ENCODE measurements around the gene TSC22D2.

Gene TSC22D2

DNA sequence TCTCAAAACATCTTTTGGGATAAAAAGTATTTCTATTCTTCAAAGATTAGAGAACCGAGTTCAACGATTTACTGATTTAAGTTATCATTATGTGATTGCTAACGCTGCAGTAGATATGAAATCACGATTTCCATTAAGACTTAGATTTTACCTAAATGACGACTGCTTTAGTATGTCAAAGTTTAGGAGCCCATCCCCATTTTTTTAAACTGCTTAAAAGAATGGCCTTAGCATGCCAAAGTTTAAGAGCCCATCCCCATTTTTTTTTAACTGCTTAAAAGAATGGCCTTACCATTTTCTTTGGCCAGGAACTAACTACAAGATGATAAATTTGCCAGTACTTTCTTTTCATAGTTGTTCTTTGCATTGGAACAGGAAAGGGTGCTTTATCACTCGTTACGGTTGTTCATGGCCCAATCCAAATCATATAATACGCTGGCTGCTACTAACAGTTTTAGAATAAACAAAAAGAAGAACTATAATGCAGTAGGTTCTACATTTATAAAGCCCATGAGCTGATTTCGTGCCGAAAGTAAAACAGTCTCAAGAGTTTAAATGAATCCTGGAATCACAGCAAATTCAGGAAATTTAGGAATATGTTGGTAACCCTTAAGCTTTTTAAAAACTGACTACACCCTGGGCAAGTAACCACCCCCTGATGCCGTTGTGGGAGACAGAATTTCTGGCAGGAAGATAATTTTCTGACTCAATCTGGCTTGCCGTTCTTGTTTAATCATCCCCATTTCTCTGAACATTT lies 869 bp upstream of the TSC22D2 start:
- TF ChIP-seq, protein P1, sequence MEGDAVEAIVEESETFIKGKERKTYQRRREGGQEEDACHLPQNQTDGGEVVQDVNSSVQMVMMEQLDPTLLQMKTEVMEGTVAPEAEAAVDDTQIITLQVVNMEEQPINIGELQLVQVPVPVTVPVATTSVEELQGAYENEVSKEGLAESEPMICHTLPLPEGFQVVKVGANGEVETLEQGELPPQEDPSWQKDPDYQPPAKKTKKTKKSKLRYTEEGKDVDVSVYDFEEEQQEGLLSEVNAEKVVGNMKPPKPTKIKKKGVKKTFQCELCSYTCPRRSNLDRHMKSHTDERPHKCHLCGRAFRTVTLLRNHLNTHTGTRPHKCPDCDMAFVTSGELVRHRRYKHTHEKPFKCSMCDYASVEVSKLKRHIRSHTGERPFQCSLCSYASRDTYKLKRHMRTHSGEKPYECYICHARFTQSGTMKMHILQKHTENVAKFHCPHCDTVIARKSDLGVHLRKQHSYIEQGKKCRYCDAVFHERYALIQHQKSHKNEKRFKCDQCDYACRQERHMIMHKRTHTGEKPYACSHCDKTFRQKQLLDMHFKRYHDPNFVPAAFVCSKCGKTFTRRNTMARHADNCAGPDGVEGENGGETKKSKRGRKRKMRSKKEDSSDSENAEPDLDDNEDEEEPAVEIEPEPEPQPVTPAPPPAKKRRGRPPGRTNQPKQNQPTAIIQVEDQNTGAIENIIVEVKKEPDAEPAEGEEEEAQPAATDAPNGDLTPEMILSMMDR (IDR thresholded peaks at IDR 0.05; ENCODE audit: low read length, missing control alignments): no peak
- peak overlapping the region; percentile 93 for H3K4me3 ChIP-seq (replicated peaks; ENCODE audit: low read depth, low read length)
- DNase-seq (ENCODE audit: low read depth): peak; percentile 57

DNA sequence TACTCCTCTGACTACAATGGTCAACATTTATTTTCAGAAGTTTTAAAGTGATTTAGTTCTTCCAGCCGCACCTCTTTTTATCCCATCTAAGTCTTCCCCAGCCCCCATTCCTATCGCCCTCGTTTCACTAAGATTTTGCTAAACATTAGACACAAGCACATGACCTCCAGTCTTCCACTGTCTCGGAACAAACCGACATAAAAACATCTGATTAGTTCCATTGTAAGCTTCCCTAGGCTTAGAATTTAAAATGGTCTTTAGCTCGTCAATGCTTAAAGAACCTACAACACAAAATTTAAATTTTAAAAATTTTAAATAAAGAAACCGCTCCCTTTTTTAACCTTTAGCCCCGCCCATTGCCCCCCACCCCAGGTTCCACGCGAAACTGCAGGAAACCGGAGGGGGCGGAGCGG lies 284 bp upstream of the TSC22D2 start:
- peak overlapping the region; percentile 93 for H3K4me3 ChIP-seq (replicated peaks; ENCODE audit: low read depth, low read length)
- TF ChIP-seq, protein P1 (IDR thresholded peaks at IDR 0.05; ENCODE audit: low read length, missing control alignments): no peak
- DNase-seq (ENCODE audit: low read depth): no peak

DNA sequence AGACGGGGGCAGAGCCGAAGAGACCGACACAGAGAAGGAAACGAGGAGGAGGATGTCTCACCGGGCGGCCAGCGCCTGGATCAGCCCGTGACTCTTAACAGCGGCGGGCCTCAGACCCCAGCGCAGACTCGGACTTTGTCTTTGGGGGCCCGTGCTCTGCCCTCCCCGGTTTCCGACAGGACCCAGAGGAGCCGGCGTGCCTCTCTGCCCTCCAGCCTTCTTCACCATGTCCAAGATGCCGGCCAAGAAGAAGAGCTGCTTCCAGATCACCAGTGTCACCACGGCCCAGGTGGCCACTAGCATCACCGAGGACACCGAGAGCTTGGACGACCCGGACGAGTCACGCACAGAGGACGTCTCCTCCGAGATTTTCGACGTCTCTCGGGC lies 1.0 kb downstream of the TSC22D2 start:
- DNase-seq (ENCODE audit: low read depth): no peak
- TF ChIP-seq, protein P1 (IDR thresholded peaks at IDR 0.05; ENCODE audit: low read length, missing control alignments): no peak
- H3K4me3 ChIP-seq (replicated peaks; ENCODE audit: low read depth, low read length): peak overlapping the region; percentile 93

DNA sequence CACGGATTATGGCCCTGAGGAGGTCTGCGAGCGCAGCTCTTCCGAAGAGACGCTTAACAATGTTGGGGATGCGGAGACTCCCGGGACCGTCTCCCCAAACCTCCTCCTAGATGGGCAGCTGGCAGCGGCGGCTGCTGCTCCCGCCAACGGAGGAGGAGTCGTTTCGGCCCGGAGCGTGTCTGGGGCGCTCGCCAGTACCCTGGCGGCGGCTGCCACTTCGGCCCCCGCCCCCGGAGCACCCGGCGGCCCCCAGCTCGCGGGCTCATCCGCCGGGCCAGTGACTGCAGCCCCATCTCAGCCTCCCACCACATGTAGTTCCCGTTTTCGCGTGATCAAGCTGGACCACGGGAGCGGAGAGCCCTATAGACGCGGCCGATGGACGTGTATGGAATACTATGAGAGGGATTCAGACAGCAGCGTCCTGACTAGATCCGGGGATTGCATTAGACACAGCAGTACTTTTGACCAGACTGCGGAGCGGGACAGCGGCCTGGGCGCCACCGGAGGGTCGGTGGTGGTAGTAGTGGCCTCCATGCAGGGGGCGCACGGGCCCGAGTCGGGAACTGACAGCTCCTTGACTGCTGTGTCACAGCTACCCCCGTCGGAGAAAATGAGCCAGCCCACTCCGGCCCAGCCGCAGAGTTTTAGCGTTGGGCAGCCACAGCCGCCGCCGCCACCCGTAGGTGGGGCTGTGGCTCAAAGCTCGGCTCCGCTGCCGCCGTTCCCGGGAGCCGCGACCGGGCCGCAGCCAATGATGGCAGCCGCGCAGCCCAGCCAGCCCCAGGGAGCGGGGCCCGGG lies 1.6 kb downstream of the TSC22D2 start:
- DNase-seq (ENCODE audit: low read depth): peak; percentile 75
- peak overlapping the region; percentile 93 for H3K4me3 ChIP-seq (replicated peaks; ENCODE audit: low read depth, low read length)
- TF ChIP-seq, protein P1 (IDR thresholded peaks at IDR 0.05; ENCODE audit: low read length, missing control alignments): peak; percentile 27

DNA sequence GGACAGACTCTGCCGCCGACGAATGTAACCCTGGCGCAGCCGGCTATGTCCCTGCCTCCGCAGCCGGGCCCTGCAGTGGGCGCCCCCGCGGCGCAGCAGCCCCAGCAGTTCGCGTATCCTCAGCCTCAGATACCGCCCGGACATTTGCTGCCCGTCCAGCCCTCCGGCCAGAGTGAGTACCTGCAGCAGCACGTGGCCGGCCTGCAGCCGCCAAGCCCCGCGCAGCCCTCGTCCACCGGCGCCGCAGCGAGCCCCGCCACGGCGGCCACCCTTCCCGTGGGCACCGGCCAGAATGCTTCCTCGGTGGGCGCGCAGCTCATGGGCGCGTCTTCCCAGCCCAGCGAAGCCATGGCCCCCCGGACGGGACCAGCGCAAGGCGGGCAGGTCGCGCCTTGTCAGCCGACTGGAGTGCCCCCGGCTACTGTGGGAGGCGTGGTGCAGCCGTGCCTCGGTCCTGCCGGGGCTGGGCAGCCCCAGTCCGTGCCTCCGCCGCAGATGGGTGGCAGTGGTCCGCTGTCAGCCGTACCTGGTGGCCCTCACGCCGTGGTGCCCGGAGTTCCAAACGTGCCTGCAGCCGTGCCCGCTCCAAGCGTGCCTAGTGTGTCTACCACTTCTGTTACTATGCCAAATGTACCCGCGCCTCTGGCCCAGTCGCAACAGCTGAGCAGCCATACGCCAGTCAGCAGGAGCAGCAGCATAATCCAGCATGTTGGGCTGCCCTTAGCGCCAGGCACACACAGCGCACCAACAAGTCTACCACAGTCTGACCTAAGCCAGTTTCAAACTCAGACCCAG lies 2.4 kb downstream of the TSC22D2 start:
- peak overlapping the region; percentile 93 for H3K4me3 ChIP-seq (replicated peaks; ENCODE audit: low read depth, low read length)

DNA sequence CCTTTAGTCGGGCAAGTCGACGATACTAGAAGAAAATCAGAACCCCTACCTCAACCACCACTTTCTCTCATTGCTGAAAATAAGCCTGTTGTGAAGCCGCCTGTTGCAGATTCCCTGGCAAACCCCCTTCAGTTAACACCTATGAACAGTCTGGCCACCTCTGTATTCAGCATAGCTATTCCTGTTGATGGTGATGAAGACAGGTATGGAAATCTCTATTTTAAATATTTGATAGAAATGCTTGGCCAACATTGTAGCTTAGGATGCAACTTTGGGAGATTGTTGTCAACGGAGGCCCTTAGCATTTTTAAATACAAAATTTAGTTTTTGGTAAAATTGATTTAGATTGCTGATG lies 3.0 kb downstream of the TSC22D2 start:
- peak overlapping the region; percentile 93 for H3K4me3 ChIP-seq (replicated peaks; ENCODE audit: low read depth, low read length)

More for the DNA sequence above, 2.4 kb downstream of the TSC22D2 start:
- DNase-seq (ENCODE audit: low read depth): peak; percentile 46
- TF ChIP-seq, protein P1 (IDR thresholded peaks at IDR 0.05; ENCODE audit: low read length, missing control alignments): no peak

More for the DNA sequence above, 3.0 kb downstream of the TSC22D2 start:
- TF ChIP-seq, protein P1 (IDR thresholded peaks at IDR 0.05; ENCODE audit: low read length, missing control alignments): no peak
- no peak for DNase-seq (ENCODE audit: low read depth)
